ENCODE data around the gene CHKA. TPM values are rescaled to one million over a fixed set of nuclear protein-coding genes. Genes with fewer than 3 reads are reported as not detected.

The CHKA gene
- total RNA-seq, 1 experiment from 2014 or later: 63.0 TPM

DNA sequence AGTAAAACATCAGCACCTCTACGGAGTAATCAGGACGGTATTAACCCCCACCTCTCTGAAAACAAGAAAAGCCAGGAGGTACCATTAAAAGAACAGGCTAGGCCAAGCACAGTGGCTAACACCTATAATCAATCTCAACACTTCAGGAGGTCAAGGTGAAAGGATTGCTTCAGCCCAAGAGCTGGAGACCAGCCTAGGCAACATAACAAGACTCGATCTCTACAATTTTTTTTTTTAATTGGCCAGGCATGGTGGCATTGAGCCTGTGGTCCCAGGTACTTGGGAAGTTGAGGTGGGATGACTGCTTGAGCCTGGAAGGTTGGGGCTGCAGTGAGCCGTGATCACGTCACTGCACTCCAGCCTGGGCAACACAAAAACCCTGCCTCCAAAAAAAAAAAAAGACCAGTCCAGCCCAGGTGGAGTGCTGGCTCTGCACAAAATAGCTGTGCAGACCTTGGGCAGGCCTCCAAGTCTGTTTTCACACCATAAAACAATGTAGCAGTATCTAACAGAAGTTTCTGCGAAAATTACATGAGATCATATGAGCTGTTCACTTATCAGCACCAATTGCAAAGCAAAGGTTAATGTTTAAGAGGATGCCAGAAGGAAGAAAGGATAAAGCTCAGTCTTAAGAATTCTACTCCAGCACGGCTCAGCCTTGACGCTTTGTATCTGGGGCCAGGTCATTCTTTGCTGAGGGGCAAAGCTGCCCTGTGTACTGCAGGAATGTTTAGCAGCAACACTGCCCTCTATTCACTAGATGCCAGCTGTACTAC, 14.8 kb downstream of the CHKA start:
- no peak overlapping the region for H3K27ac ChIP-seq (ENCODE audit: insufficient read length, low read depth, low read length)
- no peak overlapping the region for H3K56ac ChIP-seq (ENCODE audit: insufficient read length, low read depth, low read length)
- no peaks in the 10 kb centered on the region for H3K9me3 ChIP-seq (ENCODE audit: control insufficient read depth, low read depth, low read length)
- H2AK5ac ChIP-seq (ENCODE audit: insufficient read length, low read length): no peak overlapping the region
- Mint-ChIP-seq H3K27me3 (ENCODE audit: low read depth) (no peaks in the 10 kb centered on the region), H3K9me3 (peaks cover 0 to 2% of the 10 kb centered on the region in 2 experiments; a peak in 1 of 5 replicates), H3K4me3 (no peak overlapping the region), H3K4me1 (peaks cover 24% of the 10 kb centered on the region in 2 experiments), H3K36me3 (ENCODE audit: insufficient read depth in 1 of 3, low read depth in 3 of 3) (peaks cover 15 to 34% (median 33%) of the 10 kb centered on the region in 3 experiments), H3K27ac (peak overlapping the region; percentile 31 to 45 (median 33); a peak in 4 of 7 replicates)
- no peak overlapping the region for H2BK120ac ChIP-seq (ENCODE audit: low read depth, low read length, poor library complexity, severe bottlenecking)
- no peak overlapping the region for H4K8ac ChIP-seq (replicated peaks; ENCODE audit: insufficient read length, low read depth, low read length)
- no peak overlapping the region for H4K5ac ChIP-seq (ENCODE audit: insufficient read length, low read depth, low read length)
- TF ChIP-seq, protein P1, sequence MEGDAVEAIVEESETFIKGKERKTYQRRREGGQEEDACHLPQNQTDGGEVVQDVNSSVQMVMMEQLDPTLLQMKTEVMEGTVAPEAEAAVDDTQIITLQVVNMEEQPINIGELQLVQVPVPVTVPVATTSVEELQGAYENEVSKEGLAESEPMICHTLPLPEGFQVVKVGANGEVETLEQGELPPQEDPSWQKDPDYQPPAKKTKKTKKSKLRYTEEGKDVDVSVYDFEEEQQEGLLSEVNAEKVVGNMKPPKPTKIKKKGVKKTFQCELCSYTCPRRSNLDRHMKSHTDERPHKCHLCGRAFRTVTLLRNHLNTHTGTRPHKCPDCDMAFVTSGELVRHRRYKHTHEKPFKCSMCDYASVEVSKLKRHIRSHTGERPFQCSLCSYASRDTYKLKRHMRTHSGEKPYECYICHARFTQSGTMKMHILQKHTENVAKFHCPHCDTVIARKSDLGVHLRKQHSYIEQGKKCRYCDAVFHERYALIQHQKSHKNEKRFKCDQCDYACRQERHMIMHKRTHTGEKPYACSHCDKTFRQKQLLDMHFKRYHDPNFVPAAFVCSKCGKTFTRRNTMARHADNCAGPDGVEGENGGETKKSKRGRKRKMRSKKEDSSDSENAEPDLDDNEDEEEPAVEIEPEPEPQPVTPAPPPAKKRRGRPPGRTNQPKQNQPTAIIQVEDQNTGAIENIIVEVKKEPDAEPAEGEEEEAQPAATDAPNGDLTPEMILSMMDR (conservative IDR thresholded peaks at IDR 0.05): no peak
- no peaks in the 10 kb centered on the region for H3K27me3 ChIP-seq (ENCODE audit: insufficient read depth, low read length)
- no peak overlapping the region for H3K4ac ChIP-seq (ENCODE audit: low read depth, low read length)
- H3K79me1 ChIP-seq (ENCODE audit: insufficient read depth, low read depth, low read length, poor library complexity, severe bottlenecking): peaks cover 3% of the 10 kb centered on the region
- H2BK5ac ChIP-seq (ENCODE audit: insufficient read length, low read length): no peak overlapping the region
- no peak overlapping the region for H3K18ac ChIP-seq (ENCODE audit: insufficient read length, low read depth, low read length)
- H3K23me2 ChIP-seq (ENCODE audit: insufficient read length, low read depth, low read length, poor library complexity, severe bottlenecking): no peaks in the 10 kb centered on the region
- H2BK20ac ChIP-seq (ENCODE audit: low read depth, low read length, poor library complexity, severe bottlenecking): no peak overlapping the region
- H3K9ac ChIP-seq (ENCODE audit: extremely low read depth, insufficient read length, low read length): no peak overlapping the region
- no peak overlapping the region for H2AFZ ChIP-seq (ENCODE audit: low read length)
- H3K14ac ChIP-seq (ENCODE audit: insufficient read depth, low read length): no peak overlapping the region
- H3K79me2 ChIP-seq (ENCODE audit: insufficient read depth, low read length): peaks cover 55% of the 10 kb centered on the region; the same call in 1 of the 2 replicates
- DNase-seq: no peak
- no peak overlapping the region for H4K91ac ChIP-seq (ENCODE audit: insufficient read length, low read depth, low read length)
- H2BK12ac ChIP-seq (ENCODE audit: insufficient read length, low read depth, low read length): no peak overlapping the region
- H3K23ac ChIP-seq (ENCODE audit: insufficient read length, low read depth, low read length): no peak overlapping the region
- peaks cover 4% of the 10 kb centered on the region; the same call in 1 of the 2 replicates for H3K4me1 ChIP-seq (ENCODE audit: insufficient read depth, low read length)
- H3K4me2 ChIP-seq (ENCODE audit: insufficient read depth, insufficient read length, low read length): no peak overlapping the region
- no peaks in the 10 kb centered on the region for H4K20me1 ChIP-seq (ENCODE audit: control insufficient read depth, insufficient read depth, insufficient read length)
- H3T11ph ChIP-seq (ENCODE audit: low read length): no peak overlapping the region
- no peak overlapping the region for H2BK15ac ChIP-seq (ENCODE audit: low read depth, low read length)
- no CpG with 5 or more reads among the region's 8 CpGs for WGBS (ENCODE audit: extremely low coverage, insufficient read length, low lambda C conversion rate)

All from H9 (cell line).